Peyer's patch (tissue), 4 donors: ENCODE results near the gene MARCHF10. TPM values are rescaled to one million over a fixed set of nuclear protein-coding genes. Genes with fewer than 3 reads are reported as not detected.

Experiments used
- DNase-seq, 3 donors: peaks; one replicate each; pipeline ENCODE4 v3.0.0-alpha.2; 2017 to 2019
- H3K27ac ChIP-seq, 4 donors: fragments of 200-600 bp; sonication (generic); one replicate each; pipeline ENCODE4 v1.5.1; 2016 to 2019
- H3K27me3 ChIP-seq, 2 donors: fragments of 200-600 bp; sonication (generic); one replicate each; pipeline ENCODE4 v1.5.1; 2019
- H3K36me3 ChIP-seq, 3 donors: fragments of 200-600 bp; sonication (generic); one replicate each; pipeline ENCODE4 v1.5.1; 2016 to 2019
- H3K4me1 ChIP-seq, 4 donors: fragments of 200-600 bp; sonication (generic); one replicate each; pipeline ENCODE4 v1.5.1; 2016 to 2019
- H3K4me3 ChIP-seq, 4 donors: fragments of 200-600 bp; sonication (generic); 1 replicate in 3 of 4; 2 replicates in 1 of 4; pipeline ENCODE4 v1.5.1; 2016 to 2019; ENCODE audit warnings: mild to moderate bottlenecking in 1 of 4
- H3K9me3 ChIP-seq, 4 donors: fragments of 200-600 bp; sonication (generic); one replicate each; pipeline ENCODE4 v1.5.1; 2016 to 2019; ENCODE audit warnings: mild to moderate bottlenecking in 1 of 4
- POLR2A ChIP-seq, 2 donors: fragments of 450-650 bp; IDR thresholded peaks; one replicate each; pipeline ENCODE4 v1.5.1; 2017; ENCODE audit warnings: antibody characterized with exemption in 2 of 2, mild to moderate bottlenecking in 2 of 2, moderate library complexity in 2 of 2
- total RNA-seq, 4 donors: library from RNA; depleted of rRNA; stranded (reverse); fragments of >200 nt; gene quantifications; one replicate each; pipeline ENCODE4 v1.1.0, GENCODE V29; 2016
- TF ChIP-seq, protein P1 (sequence below), 6 experiments: fragments of 450-650 bp in 4 of 6; fragments of 200-600 bp in 2 of 6; sonication (generic) in 1 of 6; IDR thresholded peaks; one replicate each; pipeline ENCODE4 v1.5.1; 2017 to 2019; ENCODE audit warnings: antibody characterized with exemption in 6 of 6, mild to moderate bottlenecking in 3 of 6, moderate library complexity in 1 of 6

Gene MARCHF10
- total RNA-seq, 4 donors from 2014 or later = not detected

DNA sequence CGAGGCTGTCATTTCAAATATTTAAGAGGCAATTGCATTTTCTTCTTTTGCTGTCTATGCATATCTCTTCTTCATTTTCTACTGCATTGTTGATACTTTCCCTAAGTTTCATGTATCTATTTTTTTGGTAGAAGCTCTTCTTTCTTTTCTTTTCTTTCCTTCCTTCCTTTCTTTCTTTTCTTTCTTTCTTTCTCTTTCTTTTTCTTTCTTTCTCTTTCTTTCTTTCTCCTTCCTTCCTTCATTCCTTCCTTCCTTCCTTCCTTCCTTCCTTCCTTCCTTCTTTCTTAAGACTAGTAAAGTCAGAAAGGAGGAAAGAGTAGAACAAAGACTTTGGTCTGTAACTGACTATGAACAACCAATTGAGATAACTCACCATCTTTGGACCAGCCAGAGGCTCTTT lies 146.8 kb downstream of the MARCHF10 start:
- no peaks in the 10 kb centered on the region for H3K27me3 ChIP-seq
- H3K4me3 ChIP-seq = no peak overlapping the region
- H3K36me3 ChIP-seq = no peaks in the 10 kb centered on the region
- H3K4me1 ChIP-seq = no peaks in the 10 kb centered on the region
- TF ChIP-seq, protein P1, sequence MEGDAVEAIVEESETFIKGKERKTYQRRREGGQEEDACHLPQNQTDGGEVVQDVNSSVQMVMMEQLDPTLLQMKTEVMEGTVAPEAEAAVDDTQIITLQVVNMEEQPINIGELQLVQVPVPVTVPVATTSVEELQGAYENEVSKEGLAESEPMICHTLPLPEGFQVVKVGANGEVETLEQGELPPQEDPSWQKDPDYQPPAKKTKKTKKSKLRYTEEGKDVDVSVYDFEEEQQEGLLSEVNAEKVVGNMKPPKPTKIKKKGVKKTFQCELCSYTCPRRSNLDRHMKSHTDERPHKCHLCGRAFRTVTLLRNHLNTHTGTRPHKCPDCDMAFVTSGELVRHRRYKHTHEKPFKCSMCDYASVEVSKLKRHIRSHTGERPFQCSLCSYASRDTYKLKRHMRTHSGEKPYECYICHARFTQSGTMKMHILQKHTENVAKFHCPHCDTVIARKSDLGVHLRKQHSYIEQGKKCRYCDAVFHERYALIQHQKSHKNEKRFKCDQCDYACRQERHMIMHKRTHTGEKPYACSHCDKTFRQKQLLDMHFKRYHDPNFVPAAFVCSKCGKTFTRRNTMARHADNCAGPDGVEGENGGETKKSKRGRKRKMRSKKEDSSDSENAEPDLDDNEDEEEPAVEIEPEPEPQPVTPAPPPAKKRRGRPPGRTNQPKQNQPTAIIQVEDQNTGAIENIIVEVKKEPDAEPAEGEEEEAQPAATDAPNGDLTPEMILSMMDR (IDR thresholded peaks at IDR 0.05) = no peak
- TF ChIP-seq POLR2A (IDR thresholded peaks at IDR 0.05) = no peak
- no peaks in the 10 kb centered on the region for H3K9me3 ChIP-seq
- no peak for DNase-seq
- no peak overlapping the region for H3K27ac ChIP-seq

DNA sequence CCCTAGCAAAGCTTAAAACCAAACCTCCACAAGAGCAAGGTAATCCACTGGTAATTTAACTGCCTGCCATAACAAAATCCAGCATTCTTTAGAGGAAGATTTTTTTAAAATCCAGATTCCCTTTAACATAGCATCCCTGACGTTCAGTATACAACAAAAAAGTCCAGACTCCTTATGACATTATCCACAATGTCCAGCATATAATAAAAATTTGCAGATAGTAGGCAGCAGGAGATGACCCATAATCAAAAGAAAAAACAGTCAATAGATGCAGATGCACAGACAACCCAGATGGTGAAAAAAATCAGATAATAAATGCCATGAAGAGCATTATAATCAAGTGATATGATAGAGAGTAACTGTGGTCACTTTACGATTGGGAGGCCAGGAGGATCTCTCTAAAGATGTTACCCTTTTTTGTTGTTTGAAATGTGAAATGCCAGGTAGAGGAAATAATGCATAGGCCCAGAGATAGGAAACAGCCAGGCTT lies 147.4 kb downstream of the MARCHF10 start:
- Histone ChIP-seq H3K27me3 (no peaks in the 10 kb centered on the region), H3K36me3 (no peaks in the 10 kb centered on the region), H3K4me1 (no peaks in the 10 kb centered on the region), H3K27ac (no peak overlapping the region), H3K9me3 (no peaks in the 10 kb centered on the region), H3K4me3 (no peak overlapping the region)
- TF ChIP-seq, protein P1 (IDR thresholded peaks at IDR 0.05) = no peak
- no peak for TF ChIP-seq POLR2A (IDR thresholded peaks at IDR 0.05)
- DNase-seq = no peak

DNA sequence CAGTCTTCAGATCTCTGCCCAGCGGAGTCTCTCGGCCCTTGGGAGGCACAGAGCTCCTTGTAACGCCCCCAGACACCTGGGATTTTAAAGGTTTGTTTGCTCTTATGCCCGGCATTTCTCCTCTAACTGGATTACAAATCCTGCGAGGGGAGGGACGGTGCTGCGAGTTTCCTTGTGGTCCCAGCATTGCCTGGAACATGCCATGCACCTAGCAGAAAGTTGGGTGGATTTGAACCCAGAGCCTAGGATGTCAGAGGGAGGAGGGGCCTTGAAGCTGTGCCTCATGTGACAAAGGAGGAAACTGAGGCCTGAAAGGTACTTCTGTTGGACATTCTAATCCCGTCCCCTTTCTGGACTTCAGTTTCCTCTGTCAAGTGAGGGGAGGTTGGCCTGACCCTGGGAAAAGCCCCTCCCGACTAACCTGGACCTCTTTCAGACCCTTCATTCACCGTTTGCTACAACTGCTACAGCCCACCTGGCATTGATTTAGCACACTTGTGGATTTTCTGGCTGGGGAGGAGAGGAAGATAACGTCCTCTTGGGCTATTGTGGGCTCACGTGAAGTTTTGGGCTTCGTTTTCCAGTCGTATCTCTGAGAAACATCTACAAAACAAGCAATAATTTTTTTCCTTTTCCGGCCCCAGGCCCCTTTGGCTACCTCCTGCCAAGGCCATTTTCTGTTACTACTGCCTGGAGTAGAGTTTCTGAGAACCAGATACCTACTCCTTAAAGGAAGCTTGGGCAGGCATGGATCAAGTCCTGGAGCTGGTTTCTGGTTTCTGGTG lies 149.8 kb downstream of the MARCHF10 start:
- peaks cover 0 to 13% (median under 1%) of the 10 kb centered on the region in 4 donors for H3K4me1 ChIP-seq
- no peak overlapping the region for H3K27ac ChIP-seq
- TF ChIP-seq POLR2A (IDR thresholded peaks at IDR 0.05) = no peak
- TF ChIP-seq, protein P1 (IDR thresholded peaks at IDR 0.05) = no peak
- no peak overlapping the region for H3K4me3 ChIP-seq
- no peak for DNase-seq
- H3K9me3 ChIP-seq = no peaks in the 10 kb centered on the region
- no peaks in the 10 kb centered on the region for H3K27me3 ChIP-seq
- no peaks in the 10 kb centered on the region for H3K36me3 ChIP-seq

DNA sequence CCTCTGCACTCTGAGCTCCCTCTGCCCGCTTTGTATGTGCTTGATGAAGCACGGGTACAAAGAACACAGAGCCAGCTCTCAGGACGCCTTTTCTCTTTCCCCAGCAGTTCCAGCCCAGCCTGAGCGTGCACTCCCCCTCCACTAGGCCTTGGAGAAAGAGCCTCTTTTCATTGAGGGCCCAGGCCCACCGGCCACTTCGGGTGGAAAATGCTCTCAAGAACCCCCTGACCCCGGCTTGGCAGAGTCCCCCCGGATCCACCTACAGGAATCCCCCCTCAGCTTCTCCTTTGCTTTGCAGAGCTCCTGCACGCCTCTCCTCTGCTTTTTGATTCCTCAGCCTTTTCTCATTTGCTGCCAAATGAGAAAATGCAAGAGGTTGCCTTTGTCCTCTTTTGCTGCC lies 150.4 kb downstream of the MARCHF10 start:
- Histone ChIP-seq H3K4me3 (no peak overlapping the region), H3K4me1 (peaks cover 0 to 19% (median 4%) of the 10 kb centered on the region in 4 donors)

DNA sequence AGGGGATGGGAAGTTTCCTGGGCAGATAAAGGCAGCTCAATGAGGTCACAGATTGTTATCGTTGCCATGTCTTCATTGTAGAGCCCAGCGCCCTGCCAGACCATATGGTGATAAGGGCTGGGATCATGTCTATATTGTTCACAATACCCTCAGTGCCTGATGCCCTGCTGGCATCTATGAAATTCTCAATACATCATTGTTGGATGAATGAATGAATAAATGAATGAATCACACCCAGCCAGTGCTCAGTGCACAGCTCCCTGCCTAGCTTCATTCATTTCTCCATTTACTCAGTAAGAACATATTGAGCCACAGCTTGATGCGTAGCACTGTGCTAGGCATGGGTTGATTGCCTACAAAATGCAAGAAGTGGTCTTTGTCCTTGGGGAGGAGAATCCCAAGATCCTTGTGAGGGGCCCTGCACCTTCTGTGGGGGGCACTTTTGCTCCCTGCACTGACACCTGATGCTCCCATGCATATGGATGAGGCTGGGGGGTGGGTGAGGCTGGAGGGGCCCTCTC lies 150.9 kb downstream of the MARCHF10 start:
- TF ChIP-seq, protein P1 (IDR thresholded peaks at IDR 0.05) = no peak
- no peak for TF ChIP-seq POLR2A (IDR thresholded peaks at IDR 0.05)
- Histone ChIP-seq H3K4me3 (no peak overlapping the region), H3K4me1 (peaks cover 0 to 24% (median 4%) of the 10 kb centered on the region in 4 donors), H3K36me3 (no peaks in the 10 kb centered on the region), H3K27ac (no peak overlapping the region), H3K27me3 (no peaks in the 10 kb centered on the region), H3K9me3 (no peaks in the 10 kb centered on the region)
- DNase-seq = no peak

More for the DNA sequence above, 150.4 kb downstream of the MARCHF10 start:
- DNase-seq = no peak
- Histone ChIP-seq H3K27ac (no peak overlapping the region), H3K9me3 (no peaks in the 10 kb centered on the region), H3K27me3 (no peaks in the 10 kb centered on the region), H3K36me3 (no peaks in the 10 kb centered on the region)
- TF ChIP-seq, protein P1 (IDR thresholded peaks at IDR 0.05) = no peak
- no peak for TF ChIP-seq POLR2A (IDR thresholded peaks at IDR 0.05)
